T1000 (cell line): ENCODE measurements around the gene DSCAML1.

Experiments used
- DNase-seq: peaks from one replicate; lab custom pipeline; 2025; ENCODE audit warnings: mixed read lengths; lab: John Stamatoyannopoulos, UW

The DSCAML1 gene

GRCh38 chr11:117691516-117691915 lies 105.5 kb downstream of the DSCAML1 start:
- DNase-seq: no peak

- DNase-seq: no peak
Measured at GRCh38 chr11:117691218-117691514, 105.8 kb downstream of the DSCAML1 start.

GRCh38 chr11:117690484-117691217 lies 106.4 kb downstream of the DSCAML1 start:
- DNase-seq: no peak

GRCh38 chr11:117688255-117688797 lies 108.7 kb downstream of the DSCAML1 start:
- no peak for DNase-seq

GRCh38 chr11:117687776-117688175 lies 109.2 kb downstream of the DSCAML1 start:
- DNase-seq: no peak

- DNase-seq: no peak
Measured at GRCh38 chr11:117686711-117687110, 110.3 kb downstream of the DSCAML1 start.

GRCh38 chr11:117685566-117685965 lies 111.5 kb downstream of the DSCAML1 start:
- DNase-seq: no peak

- DNase-seq: no peak
Measured at GRCh38 chr11:117684731-117685130, 112.3 kb downstream of the DSCAML1 start.

GRCh38 chr11:117684111-117684510 lies 112.9 kb downstream of the DSCAML1 start:
- DNase-seq: no peak

- DNase-seq: no peak
Measured at GRCh38 chr11:117681438-117681837, 115.6 kb downstream of the DSCAML1 start.

- no peak for DNase-seq
Measured at GRCh38 chr11:117679461-117679860, 117.6 kb downstream of the DSCAML1 start.

GRCh38 chr11:117678658-117679406 lies 118.2 kb downstream of the DSCAML1 start:
- DNase-seq: no peak

- DNase-seq: no peak
Measured at GRCh38 chr11:117677729-117678310, 119.2 kb downstream of the DSCAML1 start.

- no peak for DNase-seq
Measured at GRCh38 chr11:117676501-117676900, 120.5 kb downstream of the DSCAML1 start.

- no peak for DNase-seq
Measured at GRCh38 chr11:117673602-117674001, 123.4 kb downstream of the DSCAML1 start.

GRCh38 chr11:117671370-117671769 lies 125.6 kb downstream of the DSCAML1 start:
- no peak for DNase-seq

GRCh38 chr11:117670924-117671323 lies 126.1 kb downstream of the DSCAML1 start:
- DNase-seq: no peak

- no peak for DNase-seq
Measured at GRCh38 chr11:117670443-117670842, 126.6 kb downstream of the DSCAML1 start.

- no peak for DNase-seq
Measured at GRCh38 chr11:117669616-117670015, 127.4 kb downstream of the DSCAML1 start.

- no peak for DNase-seq
Measured at GRCh38 chr11:117669062-117669461, 128.0 kb downstream of the DSCAML1 start.

GRCh38 chr11:117668321-117668751 lies 128.7 kb downstream of the DSCAML1 start:
- no peak for DNase-seq

- DNase-seq: no peak
Measured at GRCh38 chr11:117664897-117665296, 132.1 kb downstream of the DSCAML1 start.

- DNase-seq: no peak
Measured at GRCh38 chr11:117663821-117664220, 133.2 kb downstream of the DSCAML1 start.
